AG09319 (cell line): ENCODE data around the gene SEC62.
A peak's percentile ranks its signal among the peaks of the same experiment; 100 is the strongest.

ENCODE experiments used
- DNase-seq: peaks from one replicate; pipeline ENCODE4 v3.0.0-alpha.2; 2010; ENCODE audit warnings: low read depth; ENCODE audit errors: extremely low read depth
- CTCF ChIP-seq: IDR thresholded peaks from 2 replicates; pipeline ENCODE4 v1.5.1; 2011; ENCODE audit warnings: low read depth, mild to moderate bottlenecking, inconsistent platforms, low read length, moderate library complexity

Gene SEC62

GRCh38 chr3:169966428-169966950 lies at the start of gene SEC62:
Gene SEC62, plus strand, starts transcription at chr3:169966807. Its CDS starts 16 bp downstream, at chr3:169966823.
- DNase-seq = peak; percentile 79
- TF ChIP-seq CTCF = peak; percentile 42

GRCh38 chr3:169923189-169923588 lies 43.4 kb upstream of the SEC62 start:
- peak; percentile 25 for DNase-seq
- TF ChIP-seq CTCF = no peak

- no peak for DNase-seq
- TF ChIP-seq CTCF = no peak
These were observed 42.8 kb upstream of the SEC62 start for GRCh38 chr3:169923831-169924230.

- no peak for DNase-seq
These were observed 36.6 kb upstream of the SEC62 start for GRCh38 chr3:169929830-169930519.

GRCh38 chr3:169930843-169931242 lies 35.8 kb upstream of the SEC62 start:
- no peak for TF ChIP-seq CTCF
- no peak for DNase-seq

More at GRCh38 chr3:169929830-169930519, 36.6 kb upstream of the SEC62 start:
- no peak for TF ChIP-seq CTCF

- TF ChIP-seq CTCF = no peak
- DNase-seq = no peak
These were observed 34.7 kb upstream of the SEC62 start for GRCh38 chr3:169931747-169932520.

GRCh38 chr3:169939320-169939719 lies 27.3 kb upstream of the SEC62 start:
- no peak for DNase-seq
- TF ChIP-seq CTCF = no peak
